Activated CD8-positive, alpha-beta memory T cell treated with anti-CD3 and anti-CD28 coated beads, Interleukin-2, amount 50 U/mL, for 24 hours (primary cell): ENCODE results near the gene ZFAND2B.

Experiments
- DNase-seq: peaks from one replicate; pipeline ENCODE4 v3.0.0-alpha.2; 2020; ENCODE audit errors: extremely low read depth

The ZFAND2B gene, protein sequence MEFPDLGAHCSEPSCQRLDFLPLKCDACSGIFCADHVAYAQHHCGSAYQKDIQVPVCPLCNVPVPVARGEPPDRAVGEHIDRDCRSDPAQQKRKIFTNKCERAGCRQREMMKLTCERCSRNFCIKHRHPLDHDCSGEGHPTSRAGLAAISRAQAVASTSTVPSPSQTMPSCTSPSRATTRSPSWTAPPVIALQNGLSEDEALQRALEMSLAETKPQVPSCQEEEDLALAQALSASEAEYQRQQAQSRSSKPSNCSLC

DNA sequence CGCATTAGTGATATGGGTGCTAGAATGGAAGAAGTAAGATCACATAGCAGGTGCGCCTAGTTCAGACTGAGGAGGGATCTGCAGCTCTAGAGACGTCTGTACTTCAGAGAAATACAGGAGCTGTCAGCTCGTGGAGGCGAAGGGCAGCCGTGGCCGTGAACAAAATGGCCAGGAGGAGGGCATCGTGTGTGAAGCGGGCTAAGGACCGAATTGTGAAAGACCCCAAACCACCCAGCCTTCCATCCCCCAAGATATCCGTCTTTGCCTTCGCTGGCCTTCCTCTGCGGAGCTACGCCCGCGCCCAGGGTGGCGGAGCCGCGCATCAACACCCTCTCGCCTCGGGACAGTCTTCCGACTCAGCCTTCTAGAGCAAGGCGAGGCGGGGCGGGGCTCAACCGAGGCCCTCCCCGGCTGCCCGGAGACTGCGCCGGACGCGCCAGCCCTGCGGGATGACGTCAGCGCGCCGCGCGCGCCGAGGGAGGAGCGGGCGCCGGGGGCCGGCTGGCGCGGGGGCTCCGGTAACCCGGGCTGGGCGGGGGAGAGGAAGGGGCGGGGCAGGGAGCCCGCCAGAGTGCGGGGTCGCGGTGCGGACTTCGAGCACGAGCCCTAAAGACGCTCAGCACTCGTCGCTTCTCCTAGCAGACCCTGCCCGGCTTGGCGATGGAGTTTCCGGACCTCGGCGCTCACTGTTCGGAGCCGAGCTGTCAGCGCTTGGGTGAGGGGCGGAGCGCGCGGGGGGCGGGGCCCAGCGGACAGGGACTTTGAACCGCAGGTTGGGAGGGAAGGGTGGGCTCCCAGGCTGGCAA, at the start of gene ZFAND2B:
TSS of gene ZFAND2B (plus strand) at position 455 of the 806 bp plus-strand sequence. CDS start at position 661, 206 bp downstream.
- DNase-seq: peak; percentile 75

DNA sequence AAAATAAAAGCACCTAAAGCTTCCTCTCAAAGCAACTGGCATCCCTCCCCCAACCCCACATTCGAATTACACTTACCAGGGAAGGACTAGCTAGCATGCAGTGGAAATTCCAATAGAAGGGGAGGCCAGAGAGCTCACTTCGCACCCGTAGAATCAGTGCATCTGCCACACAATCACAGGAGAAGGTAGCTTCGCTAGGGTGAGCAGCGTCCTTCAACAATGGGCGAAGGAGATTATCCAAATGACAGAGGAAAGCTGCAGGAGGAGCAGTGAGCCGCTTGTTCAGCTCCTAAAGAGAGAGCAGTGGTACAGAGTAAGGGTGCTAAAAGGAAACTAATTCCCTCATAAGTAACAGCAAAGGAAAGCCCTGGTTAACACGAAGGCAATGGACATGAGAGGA, 49.2 kb upstream of the ZFAND2B start:
- no peak for DNase-seq

DNA sequence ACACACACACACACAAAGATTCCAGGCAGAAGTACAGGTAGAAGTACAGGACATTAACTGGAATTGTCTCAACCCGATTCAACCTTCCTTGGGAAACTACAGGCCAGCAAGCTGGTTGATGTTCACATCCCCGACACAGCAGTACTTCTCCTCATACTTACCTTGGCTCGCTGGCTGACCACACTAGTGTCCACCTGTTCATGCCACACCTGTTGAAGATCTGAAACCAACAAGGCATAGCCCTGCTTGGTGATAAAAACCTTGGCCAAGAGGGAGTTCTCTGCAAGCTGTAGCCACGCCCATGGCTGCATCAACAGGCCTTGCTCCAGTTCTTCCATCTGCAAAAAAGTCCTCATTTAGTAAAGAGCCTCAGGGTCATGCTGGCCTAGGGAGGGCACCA, 48.6 kb upstream of the ZFAND2B start:
- no peak for DNase-seq

DNA sequence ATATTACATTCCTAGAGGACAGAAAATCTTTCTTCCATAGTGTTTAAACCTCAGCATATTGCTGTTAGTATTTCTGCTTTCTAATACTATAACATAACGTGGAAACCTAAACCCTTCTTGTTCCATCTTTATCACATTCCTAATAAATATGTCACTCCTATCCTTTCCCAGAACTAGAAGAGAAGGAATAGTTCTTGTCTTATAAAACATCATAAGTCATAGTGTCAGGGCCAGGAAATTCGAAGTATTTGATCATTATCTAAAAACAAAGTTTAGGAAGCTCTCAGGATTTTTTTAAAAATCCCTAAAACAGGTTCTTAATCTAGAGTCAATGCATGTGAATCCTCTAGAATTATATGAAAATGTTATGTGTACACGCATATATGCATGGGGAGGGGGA, 48.0 kb upstream of the ZFAND2B start:
- no peak for DNase-seq

DNA sequence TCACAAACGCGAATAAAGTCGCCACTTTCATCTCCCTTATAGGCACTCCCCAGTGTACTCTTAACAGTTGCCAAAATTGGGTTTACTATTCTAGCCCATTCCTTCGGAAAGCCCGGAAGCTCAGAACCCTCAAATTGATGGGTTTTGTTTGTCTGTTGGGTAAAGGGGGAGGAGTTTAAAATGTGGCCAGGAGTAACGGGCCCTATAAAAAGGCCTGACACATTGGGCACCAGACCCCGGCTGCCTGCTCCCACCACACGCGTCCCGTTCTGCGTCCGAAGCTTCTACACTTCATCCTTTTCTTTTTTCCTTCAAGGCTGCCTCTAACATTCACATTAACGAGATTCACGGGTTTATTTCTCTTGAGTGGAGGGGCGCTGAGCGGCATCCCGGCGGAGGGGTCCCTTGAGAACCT, 46.8 kb upstream of the ZFAND2B start:
- no peak for DNase-seq

DNA sequence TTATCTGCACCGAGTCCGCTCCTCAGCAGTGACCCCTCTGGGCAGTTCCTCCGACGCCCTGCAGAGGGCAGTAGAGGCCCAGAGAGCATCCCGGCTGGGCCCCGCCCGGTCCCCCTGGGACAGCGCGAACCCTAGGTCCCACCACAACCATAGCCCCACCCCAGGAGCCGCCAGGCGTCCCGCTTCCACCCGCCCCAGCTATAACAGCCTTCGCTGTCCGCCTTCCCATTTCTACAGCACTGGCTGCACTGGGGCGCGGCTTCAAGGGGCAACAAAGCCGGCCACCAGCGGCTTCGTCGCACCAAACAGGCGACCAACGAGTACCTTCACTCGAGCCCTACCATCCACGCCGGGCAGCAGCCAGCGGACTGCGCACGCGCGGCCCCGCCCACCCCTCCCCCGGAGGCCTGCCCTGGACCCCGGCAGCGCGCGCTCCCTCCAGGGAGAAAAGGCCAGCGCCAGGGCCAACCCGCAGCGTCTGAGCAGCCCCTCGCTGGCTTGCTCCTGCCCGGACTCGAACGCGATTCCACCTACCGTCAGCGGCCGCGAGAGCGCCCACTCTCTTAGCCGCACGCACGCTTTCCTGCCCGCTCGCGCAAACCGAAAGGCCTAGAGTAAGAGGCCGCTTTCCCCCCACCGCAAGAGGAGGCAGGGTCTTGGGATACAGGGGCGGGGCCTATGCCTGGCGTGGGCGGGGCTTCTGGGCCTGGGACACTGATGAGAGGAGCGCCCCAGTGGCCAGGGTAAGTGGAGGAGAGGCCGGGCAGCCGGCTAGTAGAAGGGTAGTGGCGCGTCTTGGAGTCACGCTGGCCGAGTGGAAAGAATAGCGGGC, 46.2 kb upstream of the ZFAND2B start, which contains the start of gene NHEJ1:
TSS of gene NHEJ1 (minus strand) at position 630 of the 832 bp plus-strand sequence. CDS start 2,453 bp downstream, outside the sequence.
- DNase-seq: peak; percentile 81

DNA sequence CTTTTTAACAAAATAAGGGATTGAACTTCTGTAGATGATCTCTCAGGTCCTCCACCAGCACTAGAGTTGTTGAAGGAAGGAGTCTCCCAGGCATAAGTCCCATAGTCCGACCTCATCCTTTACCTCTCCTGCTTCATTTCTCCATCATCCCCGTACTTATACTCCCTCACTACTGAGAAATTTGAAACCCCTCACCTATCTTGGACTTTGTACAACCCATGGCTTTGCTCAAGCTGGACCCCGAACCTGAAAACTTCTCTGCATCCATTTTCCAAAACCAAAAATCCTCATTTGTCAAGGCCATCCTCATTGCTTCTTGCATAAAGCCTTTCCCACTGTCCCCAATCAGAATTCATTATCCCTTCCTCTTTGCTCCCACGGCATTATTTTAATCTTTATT, 45.5 kb upstream of the ZFAND2B start:
- DNase-seq: no peak

DNA sequence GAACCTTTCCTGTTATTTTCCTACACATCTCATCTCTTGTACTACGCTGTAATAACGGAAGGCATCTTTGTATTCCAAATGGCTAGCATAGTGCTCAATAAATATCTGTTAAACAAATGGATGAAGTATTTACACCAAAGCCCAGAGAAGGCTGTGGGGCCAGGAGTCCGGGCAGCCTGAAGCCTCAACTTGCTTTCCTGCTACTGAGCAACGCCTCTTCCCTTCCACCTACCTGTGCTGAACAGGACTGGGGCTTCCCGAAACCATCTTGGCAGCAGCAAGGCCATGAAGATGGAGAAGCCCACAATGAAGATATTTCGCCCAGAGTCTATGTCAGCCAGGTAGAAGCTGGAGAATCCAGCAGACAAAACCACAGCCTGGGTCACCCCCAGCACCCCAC, 43.4 kb upstream of the ZFAND2B start:
- DNase-seq: no peak

DNA sequence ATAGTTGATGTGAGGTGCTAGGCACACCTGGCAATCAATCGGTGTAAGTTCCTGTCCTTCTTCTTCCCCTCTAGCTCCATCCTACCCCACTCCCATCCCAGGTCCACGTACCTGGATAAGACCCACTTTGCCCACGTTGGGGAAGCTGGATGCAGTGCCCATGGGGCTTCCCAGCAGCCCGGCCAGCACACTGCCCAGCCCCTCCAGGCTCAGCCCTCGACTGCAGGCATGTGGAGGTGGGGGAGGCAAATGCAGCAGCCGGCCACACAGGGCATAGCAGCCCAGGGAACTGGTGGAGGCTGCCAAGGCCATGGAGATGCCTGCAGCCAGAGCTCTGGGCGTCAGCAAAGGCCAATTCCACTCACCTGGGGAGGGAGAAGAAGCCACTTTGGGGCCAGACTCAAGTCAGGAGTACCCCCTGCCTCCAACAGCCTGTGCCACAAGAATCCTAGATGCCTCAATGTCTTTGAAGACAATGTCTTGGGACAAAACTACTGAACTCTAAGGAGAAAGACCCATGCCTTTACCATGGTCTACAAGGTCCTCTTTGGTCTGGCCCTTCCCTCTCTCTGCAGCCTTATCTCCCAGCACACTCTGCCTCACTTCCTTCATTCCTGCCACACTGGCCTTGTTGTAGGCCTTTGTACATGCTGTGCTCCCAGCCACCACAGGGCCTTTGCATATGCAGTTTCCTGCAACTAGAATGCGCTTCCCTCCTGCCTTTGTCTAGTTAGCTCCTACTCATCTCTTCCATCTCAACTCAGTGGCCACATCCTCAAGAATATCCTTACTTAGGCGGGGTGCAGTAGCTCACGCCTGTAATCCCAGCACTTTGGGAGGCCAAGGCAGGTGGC, 41.3 kb upstream of the ZFAND2B start:
- no peak for DNase-seq

DNA sequence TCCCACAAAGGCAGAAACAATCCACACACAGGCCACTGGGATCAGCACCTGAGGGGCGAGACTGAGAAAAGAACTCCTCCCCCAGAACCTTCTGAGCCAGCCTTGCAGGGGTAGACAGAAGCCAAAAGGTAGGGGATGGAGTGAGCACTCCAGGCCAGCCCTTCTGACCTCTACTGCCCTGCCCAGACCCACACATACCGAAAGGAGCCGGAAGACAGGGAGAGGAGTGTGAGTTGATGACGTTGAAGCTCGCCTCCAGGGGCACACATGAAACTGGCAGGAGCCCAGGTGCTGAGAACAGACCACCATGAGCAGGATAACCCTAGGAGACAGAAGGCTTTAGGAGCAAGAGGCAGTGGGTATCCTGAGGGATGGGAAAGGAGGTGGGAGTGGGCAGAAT, 38.6 kb upstream of the ZFAND2B start:
- DNase-seq: no peak

DNA sequence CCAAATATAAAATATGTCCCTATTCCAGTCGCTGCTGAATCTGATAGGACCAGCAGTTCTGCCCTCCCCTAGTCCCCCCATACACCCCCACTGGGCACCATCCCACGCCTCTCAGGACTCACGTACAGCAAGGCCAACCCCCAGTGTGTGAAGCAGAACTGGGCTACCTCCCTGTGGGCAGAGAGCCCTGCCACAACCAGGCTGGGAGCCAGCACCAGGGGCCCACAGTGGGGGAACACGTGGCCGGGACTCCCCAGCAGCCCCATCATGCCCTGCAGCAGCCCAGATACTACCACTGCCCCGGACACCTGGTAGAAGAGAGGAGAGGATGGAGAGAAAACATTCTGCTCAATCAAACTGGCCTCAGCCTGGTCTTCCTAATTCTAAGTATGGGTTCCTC, 38.1 kb upstream of the ZFAND2B start:
- no peak for DNase-seq

DNA sequence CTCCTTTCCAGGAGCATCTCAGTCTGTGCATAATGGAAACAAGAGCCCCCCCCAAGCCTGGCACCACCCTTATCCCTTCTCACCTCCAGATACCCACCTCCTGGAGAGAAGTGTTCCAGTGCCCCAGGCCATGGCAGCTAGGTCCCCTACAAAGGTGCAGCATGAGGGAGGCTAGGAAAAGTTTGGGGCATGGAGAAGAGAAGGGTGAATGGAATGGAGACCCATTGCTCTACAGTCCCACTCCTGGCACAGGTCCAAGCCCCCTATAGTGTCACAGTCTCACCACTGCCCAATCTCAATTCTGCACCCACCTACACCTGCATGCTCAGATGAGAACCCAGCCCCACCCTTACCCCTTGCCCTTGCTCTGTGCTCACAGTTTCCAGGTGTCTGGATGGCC, 37.6 kb upstream of the ZFAND2B start:
- DNase-seq: no peak

DNA sequence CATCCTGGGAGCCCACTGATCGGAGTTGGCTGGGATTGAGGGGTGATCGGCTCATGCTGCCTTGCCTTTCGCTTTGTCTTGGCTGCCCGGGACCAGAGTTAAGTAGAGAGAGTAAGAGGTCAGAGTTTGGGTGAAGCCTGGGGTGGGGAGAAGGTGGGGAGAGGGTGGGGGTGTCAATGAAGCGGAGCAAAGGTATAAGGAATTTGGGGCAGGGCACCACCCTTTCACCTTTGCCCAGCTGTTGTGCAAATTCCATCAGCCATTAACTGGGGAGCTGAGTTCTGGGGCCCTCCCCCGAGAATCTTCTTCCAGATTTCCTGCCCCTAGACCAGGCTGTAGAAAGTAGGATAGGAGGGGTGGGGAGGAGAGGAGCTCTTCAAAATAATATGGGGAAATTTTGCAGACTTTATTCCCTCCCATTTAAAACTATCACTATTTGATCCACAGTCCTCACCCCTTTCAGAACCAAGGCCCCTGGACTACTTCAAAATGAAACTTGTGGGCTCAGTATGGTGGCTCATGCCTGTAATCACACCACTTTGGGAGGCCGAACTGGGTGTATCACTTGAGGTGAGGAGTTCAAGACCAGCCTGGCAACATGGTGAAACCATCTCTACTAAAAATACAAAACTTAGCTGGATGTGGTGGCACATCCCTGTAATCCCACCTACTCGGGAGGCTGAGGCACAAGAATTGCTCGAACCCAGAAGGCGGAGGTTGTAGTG, 36.5 kb upstream of the ZFAND2B start, which contains the start of gene SLC23A3:
TSS of gene SLC23A3 (minus strand) at position 100 of the 725 bp plus-strand sequence. CDS start at position 55, 45 bp downstream.
- no peak for DNase-seq

DNA sequence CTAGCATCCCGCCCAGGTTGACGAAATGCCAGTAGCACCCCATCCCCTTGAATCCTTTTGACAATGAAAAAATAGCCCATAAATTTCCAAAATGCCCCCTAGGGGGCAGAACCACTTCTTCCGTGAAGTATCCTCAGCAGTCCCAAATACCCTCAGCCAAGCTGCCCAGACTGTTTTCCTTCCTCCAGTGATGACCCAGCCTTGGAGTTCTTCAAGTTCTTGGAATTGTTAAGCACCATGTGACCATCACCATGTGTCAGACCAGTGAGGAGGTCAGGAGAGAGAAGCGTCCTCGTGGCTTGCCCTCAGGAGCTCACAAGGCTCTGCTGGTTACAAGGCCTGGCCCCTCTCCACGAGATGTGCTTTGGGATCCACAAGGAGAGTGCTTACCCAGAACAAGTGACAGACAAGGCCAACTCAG, 35.3 kb upstream of the ZFAND2B start:
- no peak for DNase-seq

DNA sequence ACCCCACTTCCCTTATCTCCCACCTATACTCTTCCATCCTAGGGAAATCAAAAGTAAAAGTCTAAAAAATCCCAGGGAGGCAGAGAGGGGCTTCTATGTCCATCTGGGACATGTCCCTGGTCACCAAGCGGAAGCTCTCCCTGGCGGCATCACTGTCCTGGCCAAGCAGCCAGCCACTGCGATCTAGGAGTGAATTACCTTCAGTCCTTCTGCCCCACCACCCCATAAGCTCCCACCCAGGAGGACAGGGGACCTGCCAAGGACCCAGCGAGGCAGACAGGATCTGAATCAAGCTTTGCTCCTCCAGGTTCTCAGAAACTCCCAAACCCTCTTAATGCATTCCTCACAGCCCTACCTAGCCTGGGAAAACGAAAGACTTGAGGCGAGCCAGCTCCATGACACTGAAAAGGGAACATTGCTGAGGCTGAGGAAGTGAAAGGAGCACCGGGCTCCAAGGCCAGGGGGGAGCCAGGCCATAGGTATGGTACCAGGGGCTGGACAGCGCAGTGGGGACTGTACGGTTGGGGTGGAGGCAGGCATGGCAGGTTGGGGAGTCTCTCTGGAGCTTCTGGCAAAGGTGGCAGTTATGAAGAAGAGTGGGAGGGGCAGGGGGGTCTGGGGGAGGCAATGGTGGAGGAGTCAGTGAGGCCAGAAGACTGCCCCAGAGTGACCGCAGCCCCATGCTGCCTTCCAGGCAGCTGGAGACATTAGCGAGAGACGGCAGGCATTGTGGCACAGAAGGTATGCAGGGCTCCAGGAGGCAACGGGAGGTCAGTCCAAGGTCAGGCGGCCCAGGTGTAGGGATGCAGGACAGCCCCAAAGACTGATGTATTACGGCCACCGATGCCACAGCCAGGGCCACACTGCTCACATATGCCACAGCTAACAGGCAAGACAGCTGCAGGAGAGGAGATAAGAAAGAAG, 34.1 kb upstream of the ZFAND2B start:
- DNase-seq: no peak

DNA sequence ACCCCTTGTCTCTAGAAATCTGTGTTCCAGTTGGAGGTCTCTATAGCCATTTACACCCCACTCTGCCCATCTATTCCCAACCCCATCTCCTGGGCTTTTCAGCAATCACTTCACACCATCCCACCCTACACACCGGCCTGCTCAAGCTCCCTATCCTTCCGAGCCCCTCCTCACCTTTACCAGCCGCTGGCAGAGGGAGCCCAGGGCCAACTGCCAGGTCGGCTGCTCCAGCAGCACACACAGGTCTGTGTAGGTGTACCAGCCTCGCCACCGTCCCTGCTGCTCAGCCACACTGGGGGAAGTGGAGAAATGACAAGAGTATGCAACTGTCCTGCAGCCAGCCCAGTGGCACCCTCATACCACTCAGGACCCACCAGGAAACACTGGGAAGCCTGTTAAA, 33.4 kb upstream of the ZFAND2B start:
- no peak for DNase-seq

DNA sequence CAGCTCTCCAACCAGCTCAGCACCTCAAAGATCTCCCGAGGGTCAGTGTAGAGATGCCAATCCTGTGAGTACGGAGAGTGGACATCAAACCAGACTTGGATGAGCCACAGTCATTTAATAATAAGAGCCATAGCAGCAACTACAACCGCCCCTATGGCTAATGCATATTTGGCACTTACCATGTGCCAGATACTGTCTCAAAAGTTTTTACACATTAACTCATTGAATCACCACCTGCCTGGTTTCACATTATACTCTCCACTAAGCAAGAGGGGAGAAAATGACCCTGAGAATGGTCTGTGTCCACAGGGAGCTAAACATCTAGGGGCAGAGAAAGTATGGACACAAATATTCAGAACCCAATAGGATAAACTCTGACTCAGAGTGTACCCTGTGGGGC, 32.4 kb upstream of the ZFAND2B start:
- DNase-seq: no peak

DNA sequence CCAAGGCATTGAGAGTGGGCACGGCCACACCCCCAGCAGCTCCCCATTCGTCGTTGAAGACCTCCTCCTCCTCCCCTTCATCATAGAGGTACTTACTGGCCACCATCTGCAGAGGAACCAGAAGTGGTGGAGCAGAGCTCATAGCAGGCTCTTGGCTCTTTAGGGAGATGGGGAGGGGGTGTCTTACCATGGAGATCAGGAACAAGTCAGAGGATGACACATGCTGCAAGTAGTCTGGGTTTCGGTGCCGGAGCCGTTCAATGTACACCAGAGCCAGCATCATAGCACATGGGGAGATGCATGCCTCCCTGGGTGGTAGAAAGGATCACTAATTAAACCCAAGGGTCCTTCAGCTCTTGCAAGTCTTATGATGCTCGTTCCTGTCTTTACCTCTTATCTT, 31.8 kb upstream of the ZFAND2B start:
- DNase-seq: no peak

DNA sequence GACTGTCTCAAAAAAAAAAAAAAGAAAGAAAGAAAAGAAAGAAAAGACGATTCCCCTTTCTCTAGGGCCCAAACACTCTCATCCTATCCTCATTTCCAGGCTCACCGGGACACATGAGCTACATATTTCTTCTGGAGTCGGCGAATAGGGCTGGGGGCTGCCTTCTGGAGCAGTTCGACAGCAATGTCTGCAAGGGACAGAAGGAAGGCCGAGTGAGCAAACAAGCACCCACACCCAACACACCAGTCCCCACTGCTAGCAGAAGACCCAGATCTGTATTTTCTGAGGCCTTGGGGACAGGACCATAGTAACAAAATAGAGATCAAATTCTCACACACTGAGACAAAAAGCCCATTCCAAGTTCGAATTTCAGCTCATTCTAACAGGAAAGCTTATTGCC, 31.1 kb upstream of the ZFAND2B start:
- DNase-seq: no peak
